ENCODE measurements around the gene BCAT1. TPM values are rescaled to one million over a fixed set of nuclear protein-coding genes. Genes with fewer than 3 reads are reported as not detected.
"Not testable (repeated sequence)": the region's sequence is repeated elsewhere in the genome, so short reads cannot be mapped to it uniquely, and the experiment has no call there.

The BCAT1 gene
- total RNA-seq, 1 experiment from 2014 or later, result 5.8 TPM

- Histone ChIP-seq H3K4me3 (ENCODE audit: low read depth in 2 of 2, low read length in 2 of 2) (no peak overlapping the region), H3K27me3 (ENCODE audit: control insufficient read depth, insufficient read depth, low read length) (no peaks in the 10 kb centered on the region), H3K36me3 (ENCODE audit: control insufficient read depth, insufficient read depth, low read length) (no peaks in the 10 kb centered on the region), H3K27ac (ENCODE audit: low read length) (no peak overlapping the region), H3K4me1 (ENCODE audit: control insufficient read depth, insufficient read depth, low read length) (no peaks in the 10 kb centered on the region), H3K9me3 (ENCODE audit: control insufficient read depth, insufficient read depth, low read depth, low read length) (no peaks in the 10 kb centered on the region)
- ChIA-PET POLR2A (no interaction called here), CTCF (no interaction called here)
- in situ Hi-C loops (cut with HindIII; ENCODE audit: low pct_unique_long_range_greater_than_20kb, low sequenced_read_pairs), result no loop called here
- DNase-seq (ENCODE audit: low read depth, low spot score), result no peak
- TF ChIP-seq REST (IDR thresholded peaks at IDR 0.05; ENCODE audit: insufficient read depth in 1 of 2, low read depth in 2 of 2, low read length in 1 of 2) (no peak), SIN3A (IDR thresholded peaks at IDR 0.05; ENCODE audit: borderline replicate concordance, insufficient read depth, low read depth, low read length) (no peak)
- BruUV-seq (replicated peaks), result no TSS peak
- ATAC-seq, result no peak
- intact Hi-C loops (cut with micrococcal nuclease; ENCODE audit: unreplicated experiment), result no loop called here
These were observed 35.8 kb downstream of the BCAT1 start for GRCh38 chr12:24913130-24913529.

GRCh38 chr12:24911271-24911791 is 37.6 kb downstream of the BCAT1 start:
- no peaks in the 10 kb centered on the region for H3K36me3 ChIP-seq (ENCODE audit: control insufficient read depth, insufficient read depth, low read length)
- intact Hi-C loops (cut with micrococcal nuclease; ENCODE audit: unreplicated experiment), result no loop called here
- BruUV-seq (replicated peaks), result no TSS peak
- no peak overlapping the region for H3K4me3 ChIP-seq (ENCODE audit: low read depth in 2 of 2, low read length in 2 of 2)
- ATAC-seq, result no peak
- ChIA-PET POLR2A (no interaction called here), CTCF (no interaction called here)
- no peak for DNase-seq (ENCODE audit: low read depth, low spot score)
- H3K4me1 ChIP-seq (ENCODE audit: control insufficient read depth, insufficient read depth, low read length), result no peaks in the 10 kb centered on the region
- TF ChIP-seq TCF7L2 (IDR thresholded peaks at IDR 0.05; ENCODE audit: low read depth, low read length), result no peak
- TF ChIP-seq REST (IDR thresholded peaks at IDR 0.05; ENCODE audit: insufficient read depth in 1 of 2, low read depth in 2 of 2, low read length in 1 of 2), result no peak
- no peak for TF ChIP-seq POLR2AphosphoS5 (IDR thresholded peaks at IDR 0.05; ENCODE audit: low read depth, low read length)
- no peak for TF ChIP-seq CTCF (IDR thresholded peaks at IDR 0.05)
- TF ChIP-seq SIN3A (IDR thresholded peaks at IDR 0.05; ENCODE audit: borderline replicate concordance, insufficient read depth, low read depth, low read length), result no peak
- H3K27me3 ChIP-seq (ENCODE audit: control insufficient read depth, insufficient read depth, low read length), result no peaks in the 10 kb centered on the region
- in situ Hi-C loops (cut with HindIII; ENCODE audit: low pct_unique_long_range_greater_than_20kb, low sequenced_read_pairs), result no loop called here
- H3K9me3 ChIP-seq (ENCODE audit: control insufficient read depth, insufficient read depth, low read depth, low read length), result no peaks in the 10 kb centered on the region
- H3K27ac ChIP-seq (ENCODE audit: low read length), result no peak overlapping the region

GRCh38 chr12:24910192-24910591 is 38.7 kb downstream of the BCAT1 start:
- H3K27ac ChIP-seq (ENCODE audit: low read length); H3K4me1 ChIP-seq (ENCODE audit: control insufficient read depth, insufficient read depth, low read length); POLR2A ChIA-PET; H3K9me3 ChIP-seq (ENCODE audit: control insufficient read depth, insufficient read depth, low read depth, low read length); BruUV-seq (replicated peaks); intact Hi-C loops (cut with micrococcal nuclease; ENCODE audit: unreplicated experiment); H3K36me3 ChIP-seq (ENCODE audit: control insufficient read depth, insufficient read depth, low read length); in situ Hi-C loops (cut with HindIII; ENCODE audit: low pct_unique_long_range_greater_than_20kb, low sequenced_read_pairs); H3K4me3 ChIP-seq (ENCODE audit: low read depth in 2 of 2, low read length in 2 of 2); ATAC-seq; DNase-seq (ENCODE audit: low read depth, low spot score); CTCF ChIA-PET; H3K27me3 ChIP-seq (ENCODE audit: control insufficient read depth, insufficient read depth, low read length): not testable (repeated sequence)
